Epithelial cell of proximal tubule (primary cell): ENCODE data around the gene SORCS3. TPM values are rescaled to one million over a fixed set of nuclear protein-coding genes. Genes with fewer than 3 reads are reported as not detected.

ENCODE experiments used
- DNase-seq: peaks from one replicate; pipeline ENCODE4 v3.0.0-alpha.2; 2011; ENCODE audit warnings: low read depth
- H3K4me3 ChIP-seq: 2 replicates; pipeline ENCODE4 v1.5.1; 2011; ENCODE audit warnings: low read depth, mild to moderate bottlenecking, low read length
- total RNA-seq: library from RNA; depleted of rRNA; stranded (reverse); fragments of >200 nt; gene quantifications from 2 replicates; pipeline ENCODE4 v1.2.3, GENCODE V29; 2015
- TF ChIP-seq, protein P1 (sequence below): conservative IDR thresholded peaks from 2 replicates; pipeline ENCODE4 v1.5.1; 2012; ENCODE audit warnings: low read depth, mild to moderate bottlenecking, low read length

The SORCS3 gene
- total RNA-seq, 1 donor from 2014 or later = 0.06 TPM

DNA sequence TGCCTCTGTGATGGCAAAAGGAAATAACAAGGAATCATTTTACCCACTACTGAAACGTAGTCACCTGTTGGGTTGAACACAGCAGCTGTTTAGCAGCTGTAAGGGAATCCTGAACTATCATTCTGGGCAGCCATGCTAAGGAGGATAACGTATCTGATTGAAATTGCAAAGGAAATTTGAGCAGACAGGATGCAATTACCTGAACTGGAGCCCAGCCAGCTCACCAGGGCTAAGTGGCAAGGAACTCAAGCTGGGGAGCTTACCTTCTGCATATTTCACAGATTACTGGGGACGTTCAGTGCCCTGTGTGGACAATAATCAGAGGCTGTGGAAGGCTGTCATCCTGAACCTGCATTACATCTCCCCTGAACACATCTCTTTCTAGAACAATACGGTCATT is 650.5 kb downstream of the SORCS3 start:
- TF ChIP-seq, protein P1, sequence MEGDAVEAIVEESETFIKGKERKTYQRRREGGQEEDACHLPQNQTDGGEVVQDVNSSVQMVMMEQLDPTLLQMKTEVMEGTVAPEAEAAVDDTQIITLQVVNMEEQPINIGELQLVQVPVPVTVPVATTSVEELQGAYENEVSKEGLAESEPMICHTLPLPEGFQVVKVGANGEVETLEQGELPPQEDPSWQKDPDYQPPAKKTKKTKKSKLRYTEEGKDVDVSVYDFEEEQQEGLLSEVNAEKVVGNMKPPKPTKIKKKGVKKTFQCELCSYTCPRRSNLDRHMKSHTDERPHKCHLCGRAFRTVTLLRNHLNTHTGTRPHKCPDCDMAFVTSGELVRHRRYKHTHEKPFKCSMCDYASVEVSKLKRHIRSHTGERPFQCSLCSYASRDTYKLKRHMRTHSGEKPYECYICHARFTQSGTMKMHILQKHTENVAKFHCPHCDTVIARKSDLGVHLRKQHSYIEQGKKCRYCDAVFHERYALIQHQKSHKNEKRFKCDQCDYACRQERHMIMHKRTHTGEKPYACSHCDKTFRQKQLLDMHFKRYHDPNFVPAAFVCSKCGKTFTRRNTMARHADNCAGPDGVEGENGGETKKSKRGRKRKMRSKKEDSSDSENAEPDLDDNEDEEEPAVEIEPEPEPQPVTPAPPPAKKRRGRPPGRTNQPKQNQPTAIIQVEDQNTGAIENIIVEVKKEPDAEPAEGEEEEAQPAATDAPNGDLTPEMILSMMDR = no peak
- H3K4me3 ChIP-seq = no peak overlapping the region
- DNase-seq = no peak

DNA sequence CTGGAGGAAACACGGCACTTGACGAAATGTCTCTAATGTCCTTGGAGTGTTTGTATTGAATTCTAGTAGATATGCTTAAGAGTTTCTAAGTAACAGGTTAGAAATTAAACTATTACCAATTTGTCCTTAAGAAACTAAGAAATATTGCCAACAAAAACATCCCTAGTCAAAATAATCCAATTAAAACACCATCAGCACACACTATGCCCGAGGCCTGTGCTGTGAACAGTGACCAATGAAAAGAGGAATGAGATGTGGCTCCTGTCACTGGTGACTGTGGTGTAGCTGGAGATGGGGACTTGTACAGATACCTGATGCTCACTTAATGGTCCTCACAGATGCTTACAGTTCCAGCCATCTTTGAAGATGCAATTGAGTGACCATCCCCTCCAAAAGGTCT is 651.1 kb downstream of the SORCS3 start:
- TF ChIP-seq, protein P1 = no peak
- peak; percentile 13 for DNase-seq
- no peak overlapping the region for H3K4me3 ChIP-seq
